ENCODE data around the gene GPC5. TPM values are rescaled to one million over a fixed set of nuclear protein-coding genes. Genes with fewer than 3 reads are reported as not detected.
A peak's percentile ranks its signal among the peaks of the same experiment; 100 is the strongest.

The GPC5 gene
- total and polyA plus RNA-seq, 4 donors: 0.51 to 22.4 (median 2.0) TPM

GRCh38 chr13:91375116-91375729, 23.2 kb upstream of the GPC5 start:
- H3K27ac ChIP-seq (ENCODE audit: low read depth in 1 of 2, low read length in 2 of 2): no peak overlapping the region
- no peaks in the 10 kb centered on the region for H3K36me3 ChIP-seq (ENCODE audit: control insufficient read depth in 4 of 4, insufficient read depth in 3 of 4, low read depth in 1 of 4, low read length in 3 of 4)
- no peak for DNase-seq (ENCODE audit: low spot score)
- no peaks in the 10 kb centered on the region for H3K27me3 ChIP-seq (ENCODE audit: control insufficient read depth in 4 of 4, insufficient read depth in 4 of 4, low read length in 3 of 4)
- TF ChIP-seq RAD21 (IDR thresholded peaks at IDR 0.05) (peak; percentile 71 to 81), TAF1 (conservative IDR thresholded peaks at IDR 0.05) (no peak), EGR1 (IDR thresholded peaks at IDR 0.05; ENCODE audit: low read depth in 2 of 2) (no peak), REST (IDR thresholded peaks at IDR 0.05) (no peak), GABPA (IDR thresholded peaks at IDR 0.05 in 1 of 2, conservative IDR thresholded peaks at IDR 0.05 in 1 of 2) (no peak), FOXA2 (IDR thresholded peaks at IDR 0.05) (no peak), FOXA1 (IDR thresholded peaks at IDR 0.05) (peak; percentile 27)
- TF ChIP-seq, protein P1, sequence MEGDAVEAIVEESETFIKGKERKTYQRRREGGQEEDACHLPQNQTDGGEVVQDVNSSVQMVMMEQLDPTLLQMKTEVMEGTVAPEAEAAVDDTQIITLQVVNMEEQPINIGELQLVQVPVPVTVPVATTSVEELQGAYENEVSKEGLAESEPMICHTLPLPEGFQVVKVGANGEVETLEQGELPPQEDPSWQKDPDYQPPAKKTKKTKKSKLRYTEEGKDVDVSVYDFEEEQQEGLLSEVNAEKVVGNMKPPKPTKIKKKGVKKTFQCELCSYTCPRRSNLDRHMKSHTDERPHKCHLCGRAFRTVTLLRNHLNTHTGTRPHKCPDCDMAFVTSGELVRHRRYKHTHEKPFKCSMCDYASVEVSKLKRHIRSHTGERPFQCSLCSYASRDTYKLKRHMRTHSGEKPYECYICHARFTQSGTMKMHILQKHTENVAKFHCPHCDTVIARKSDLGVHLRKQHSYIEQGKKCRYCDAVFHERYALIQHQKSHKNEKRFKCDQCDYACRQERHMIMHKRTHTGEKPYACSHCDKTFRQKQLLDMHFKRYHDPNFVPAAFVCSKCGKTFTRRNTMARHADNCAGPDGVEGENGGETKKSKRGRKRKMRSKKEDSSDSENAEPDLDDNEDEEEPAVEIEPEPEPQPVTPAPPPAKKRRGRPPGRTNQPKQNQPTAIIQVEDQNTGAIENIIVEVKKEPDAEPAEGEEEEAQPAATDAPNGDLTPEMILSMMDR (IDR thresholded peaks at IDR 0.05; ENCODE audit: low read depth, low read length, missing input control): peak; percentile 52
- TF ChIP-seq, protein P2, sequence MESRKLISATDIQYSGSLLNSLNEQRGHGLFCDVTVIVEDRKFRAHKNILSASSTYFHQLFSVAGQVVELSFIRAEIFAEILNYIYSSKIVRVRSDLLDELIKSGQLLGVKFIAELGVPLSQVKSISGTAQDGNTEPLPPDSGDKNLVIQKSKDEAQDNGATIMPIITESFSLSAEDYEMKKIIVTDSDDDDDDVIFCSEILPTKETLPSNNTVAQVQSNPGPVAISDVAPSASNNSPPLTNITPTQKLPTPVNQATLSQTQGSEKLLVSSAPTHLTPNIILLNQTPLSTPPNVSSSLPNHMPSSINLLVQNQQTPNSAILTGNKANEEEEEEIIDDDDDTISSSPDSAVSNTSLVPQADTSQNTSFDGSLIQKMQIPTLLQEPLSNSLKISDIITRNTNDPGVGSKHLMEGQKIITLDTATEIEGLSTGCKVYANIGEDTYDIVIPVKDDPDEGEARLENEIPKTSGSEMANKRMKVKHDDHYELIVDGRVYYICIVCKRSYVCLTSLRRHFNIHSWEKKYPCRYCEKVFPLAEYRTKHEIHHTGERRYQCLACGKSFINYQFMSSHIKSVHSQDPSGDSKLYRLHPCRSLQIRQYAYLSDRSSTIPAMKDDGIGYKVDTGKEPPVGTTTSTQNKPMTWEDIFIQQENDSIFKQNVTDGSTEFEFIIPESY (IDR thresholded peaks at IDR 0.05): no peak
- 87% methylated on average over 4 of the region's 4 CpGs for WGBS
- peaks cover 0 to 28% (median 13%) of the 10 kb centered on the region in 4 donors for H3K4me1 ChIP-seq (ENCODE audit: control insufficient read depth in 4 of 4, insufficient read depth in 4 of 4, low read length in 3 of 4)
- no peaks in the 10 kb centered on the region for H3K9me3 ChIP-seq (ENCODE audit: control insufficient read depth in 4 of 4, low read length in 3 of 4)
- H3K9ac ChIP-seq (ENCODE audit: low read depth in 1 of 2, low read length in 2 of 2): no peak overlapping the region
- H3K4me3 ChIP-seq (ENCODE audit: low read depth in 1 of 3, low read length in 3 of 3): no peak overlapping the region

DNA sequence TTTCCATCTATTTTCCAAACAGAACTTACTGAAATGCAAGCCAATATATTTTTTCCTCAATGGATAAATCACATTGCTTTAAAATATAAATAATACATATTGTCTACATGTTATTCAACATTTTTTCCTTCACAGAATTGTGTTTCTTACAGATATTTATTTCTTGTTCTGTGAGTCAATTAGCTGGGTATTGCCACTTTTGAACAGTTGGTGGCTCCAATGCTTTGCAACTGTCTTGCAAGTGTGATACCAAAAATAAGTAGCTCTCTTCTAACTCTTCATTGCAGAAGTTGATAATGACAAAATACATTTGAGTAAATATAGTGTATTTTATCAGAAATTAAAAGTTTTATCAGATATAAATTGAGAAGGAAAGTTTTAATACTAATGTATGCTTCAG, 17.1 kb upstream of the GPC5 start:
- TF ChIP-seq YY1 (IDR thresholded peaks at IDR 0.05) (no peak), HNF4A (conservative IDR thresholded peaks at IDR 0.05) (no peak), FOXA1 (IDR thresholded peaks at IDR 0.05) (no peak), JUND (IDR thresholded peaks at IDR 0.05) (no peak), RAD21 (IDR thresholded peaks at IDR 0.05) (peak; percentile 78 to 79)
- TF ChIP-seq, protein P3, sequence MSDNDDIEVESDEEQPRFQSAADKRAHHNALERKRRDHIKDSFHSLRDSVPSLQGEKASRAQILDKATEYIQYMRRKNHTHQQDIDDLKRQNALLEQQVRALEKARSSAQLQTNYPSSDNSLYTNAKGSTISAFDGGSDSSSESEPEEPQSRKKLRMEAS (IDR thresholded peaks at IDR 0.05): no peak
- TF ChIP-seq, protein P1 (IDR thresholded peaks at IDR 0.05; ENCODE audit: low read depth, low read length, missing input control): peak; percentile 32
- Histone ChIP-seq H3K9me3 (ENCODE audit: control insufficient read depth in 4 of 4, low read length in 3 of 4) (no peaks in the 10 kb centered on the region), H3K27ac (ENCODE audit: low read depth in 1 of 2, low read length in 2 of 2) (no peak overlapping the region), H3K27me3 (ENCODE audit: control insufficient read depth in 4 of 4, insufficient read depth in 4 of 4, low read length in 3 of 4) (no peaks in the 10 kb centered on the region), H3K9ac (ENCODE audit: low read depth in 1 of 2, low read length in 2 of 2) (no peak overlapping the region), H3K36me3 (ENCODE audit: control insufficient read depth in 4 of 4, insufficient read depth in 3 of 4, low read depth in 1 of 4, low read length in 3 of 4) (no peaks in the 10 kb centered on the region), H3K4me1 (ENCODE audit: control insufficient read depth in 4 of 4, insufficient read depth in 4 of 4, low read length in 3 of 4) (no peaks in the 10 kb centered on the region), H3K4me3 (ENCODE audit: low read depth in 1 of 3, low read length in 3 of 3) (no peak overlapping the region)
- no peak for DNase-seq (ENCODE audit: low spot score)
